K562 (cell line): ENCODE results near the gene HEXIM2. TPM values are rescaled to one million over a fixed set of nuclear protein-coding genes. Genes with fewer than 3 reads are reported as not detected.
A peak's percentile ranks its signal among the peaks of the same experiment; 100 is the strongest.

ENCODE experiments used
- CEBPG ChIP-seq, 3 experiments: fragments of 200-800 bp in 1 of 3; sonication (Bioruptor generic) in 1 of 3; sonication (generic) in 1 of 3; formaldehyde crosslinking in 1 of 3; IDR thresholded peaks in 2 of 3; conservative IDR thresholded peaks in 1 of 3; 2 replicates each; pipeline versions ENCODE4 v1.6.1 to v1.8.0; 2016 to 2022; ENCODE audit warnings: missing compliant biosample characterization in 2 of 3, missing genetic modification characterization in 2 of 3, mild to moderate bottlenecking in 1 of 3, missing genetic modification reagents in 1 of 3
- CHD2 ChIP-seq: IDR thresholded peaks from 2 replicates; pipeline ENCODE4 v1.6.1; 2011; ENCODE audit warnings: low read depth, low read length
- DEAF1 ChIP-seq: fragments of 450-650 bp; formaldehyde crosslinking; IDR thresholded peaks from 2 replicates; pipeline ENCODE4 v1.4.0; 2020; ENCODE audit warnings: mild to moderate bottlenecking, moderate library complexity
- GATA2 ChIP-seq: sonication (generic); formaldehyde crosslinking; IDR thresholded peaks from 2 replicates; pipeline ENCODE4 v1.4.0; 2020; ENCODE audit warnings: mild to moderate bottlenecking, missing genetic modification reagents
- GATAD2A ChIP-seq: fragments of 450-650 bp; IDR thresholded peaks from 2 replicates; pipeline ENCODE4 v1.6.1; 2017
- HEY1 ChIP-seq: fragments of 250-450 bp; sonication (Bioruptor Pico); IDR thresholded peaks from 2 replicates; pipeline ENCODE4 v1.5.0; 2020; ENCODE audit warnings: mild to moderate bottlenecking, moderate library complexity, borderline replicate concordance
- HNRNPK ChIP-seq: fragments of 200-400 bp; formaldehyde crosslinking; IDR thresholded peaks from one replicate; pipeline ENCODE4 v1.6.1; 2018; ENCODE audit warnings: mild to moderate bottlenecking, low read depth, low read length; ENCODE audit not compliant: poor library complexity, severe bottlenecking
- IRF1 ChIP-seq: sonication (generic); formaldehyde crosslinking; IDR thresholded peaks from 2 replicates; pipeline ENCODE4 v1.8.0; 2022; ENCODE audit warnings: missing genetic modification reagents, mild to moderate bottlenecking, borderline replicate concordance
- KAT7 ChIP-seq: sonication (generic); formaldehyde crosslinking; IDR thresholded peaks from 2 replicates; pipeline ENCODE4 v1.8.0; 2022; ENCODE audit warnings: missing genetic modification reagents, mild to moderate bottlenecking, borderline replicate concordance
- MBD1 ChIP-seq: fragments of 250-450 bp; sonication (Bioruptor Pico); IDR thresholded peaks from 2 replicates; pipeline ENCODE4 v1.8.0; 2022; ENCODE audit warnings: inconsistent platforms
- MIER1 ChIP-seq: fragments of 450-650 bp; IDR thresholded peaks from 2 replicates; pipeline ENCODE4 v1.6.1; 2016; ENCODE audit warnings: antibody characterized with exemption, mild to moderate bottlenecking, low read depth
- POLR3A ChIP-seq: IDR thresholded peaks from 2 replicates; pipeline ENCODE4 v1.6.1; 2011; ENCODE audit warnings: borderline replicate concordance, mild to moderate bottlenecking, moderate library complexity; ENCODE audit not compliant: insufficient read length, insufficient read depth; ENCODE audit errors: extremely low read depth
- PRPF4 ChIP-seq: fragments of 200-400 bp; formaldehyde crosslinking; IDR thresholded peaks from one replicate; pipeline ENCODE4 v1.6.1; 2017; ENCODE audit warnings: low read length, low read depth, mild to moderate bottlenecking; ENCODE audit not compliant: insufficient read depth, poor library complexity, severe bottlenecking
- SIN3A ChIP-seq, 2 experiments: fragments of 150-350 bp in 1 of 2; IDR thresholded peaks; 2 replicates each; pipeline ENCODE4 v1.6.1; 2011 to 2016; ENCODE audit warnings: borderline replicate concordance in 2 of 2, low read depth in 2 of 2, low read length in 2 of 2, mild to moderate bottlenecking in 2 of 2, moderate library complexity in 2 of 2; ENCODE audit not compliant: control insufficient read depth in 1 of 2
- SMAD4 ChIP-seq: fragments of 250-450 bp; sonication (Bioruptor Pico); conservative IDR thresholded peaks from 2 replicates; pipeline ENCODE4 v1.8.0; 2021; ENCODE audit warnings: inconsistent platforms, mild to moderate bottlenecking, moderate library complexity
- TGIF2 ChIP-seq: sonication (generic); formaldehyde crosslinking; IDR thresholded peaks from 2 replicates; pipeline ENCODE4 v1.8.1; 2022; ENCODE audit warnings: mild to moderate bottlenecking, missing genetic modification reagents, moderate library complexity
- XRCC3 ChIP-seq: fragments of 450-650 bp; IDR thresholded peaks from 2 replicates; pipeline ENCODE4 v1.6.1; 2017; ENCODE audit warnings: mild to moderate bottlenecking, moderate library complexity
- ZBTB8A ChIP-seq: fragments of 450-650 bp; IDR thresholded peaks from 2 replicates; pipeline ENCODE4 v1.6.1; 2018; ENCODE audit warnings: mild to moderate bottlenecking, moderate library complexity; ENCODE audit not compliant: partially characterized antibody
- ZBTB9 ChIP-seq: fragments of 450-650 bp; formaldehyde crosslinking; IDR thresholded peaks from 2 replicates; pipeline ENCODE4 v1.4.0; 2020; ENCODE audit warnings: mild to moderate bottlenecking, moderate library complexity
- ZNF282 ChIP-seq: sonication (generic); formaldehyde crosslinking; IDR thresholded peaks from 2 replicates; pipeline ENCODE4 v1.8.1; 2023; ENCODE audit warnings: missing genetic modification reagents
- polyA plus RNA-seq, 8 experiments: library from polyadenylated mRNA; depleted of rRNA in 4 of 8; stranded (reverse) in 5 of 8; unstranded in 3 of 8; fragments of >200 nt; fragmentation: Nextera tagmentation in 2 of 8; fragmentation: Illumina TruSeq in 1 of 8; extraction: Ambion mirVana in 2 of 8; extraction: Trizol in 1 of 8; gene quantifications; 2 replicates each; pipeline versions ENCODE4 v1.2.1 to v1.2.3, GENCODE V29; 2011 to 2014; ENCODE audit warnings: inconsistent platforms in 1 of 8, missing spikeins in 1 of 8
- total RNA-seq, 7 experiments: library from RNA; depleted of rRNA in 6 of 7; stranded (reverse); fragments of >200 nt in 6 of 7; fragmentation: Illumina TruSeq in 2 of 7; extraction: Trizol in 2 of 7; gene quantifications; 2 replicates each; pipeline versions ENCODE4 v1.2.1 to v1.2.3, GENCODE V29; 2011 to 2021; ENCODE audit warnings: low replicate concordance in 1 of 7

Gene HEXIM2
- total and polyA plus RNA-seq, 9 of the 15 experiments (the other 6 are each of a cell fraction or from before 2014, with no cell fraction given) = 0.69 to 3.4 (median 1.1) TPM; not detected in 2

- TF ChIP-seq HNRNPK (peak; percentile 67), XRCC3 (no peak), TGIF2 (CRISPR knock-in tag) (peak; percentile 70; the same call in 1 of the 2 replicates), ZBTB9 (CRISPR knock-in tag) (peak; percentile 96), HEY1 (peak; percentile 87), SMAD4 (CRISPR knock-in tag) (peak; percentile 52; the same call in 1 of the 2 replicates), SIN3A (IDR thresholded peaks at IDR 0.05; ENCODE audit: borderline replicate concordance in 2 of 2, control insufficient read depth in 1 of 2, low read depth in 2 of 2, low read length in 2 of 2) (peak in 1 of 2 experiments; percentile 78; a peak in 3 of 4 replicates), POLR3A (no peak), IRF1 (CRISPR knock-in tag) (no peak), PRPF4 (peak; percentile 90), KAT7 (CRISPR knock-in tag) (peak; percentile 17; the same call in 1 of the 2 replicates), GATAD2A (peak; percentile 100), DEAF1 (CRISPR knock-in tag) (peak; percentile 62), MIER1 (0 out of 2 replicates have a peak, but pooled peaks have one; percentile 20), CEBPG (CRISPR knock-in tag; IDR thresholded peaks at IDR 0.05) (no peak), CEBPG (tag; conservative IDR thresholded peaks at IDR 0.05 in 1 of 2, IDR thresholded peaks at IDR 0.05 in 1 of 2) (no peak), GATA2 (CRISPR knock-in tag) (no peak; the same call in 1 of the 2 replicates), ZNF282 (no peak), MBD1 (CRISPR knock-in tag) (no peak), ZBTB8A (no peak), CHD2 (no peak)
Observed at GRCh38 chr17:45148183-45149036, 13.3 kb upstream of the HEXIM2 start, which contains the start of gene HEXIM1 (continued).
